ENCODE measurements around the gene KRTAP3-3. TPM values are rescaled to one million over a fixed set of nuclear protein-coding genes. Genes with fewer than 3 reads are reported as not detected.
"Not testable (repeated sequence)": the region's sequence is repeated elsewhere in the genome, so short reads cannot be mapped to it uniquely, and the experiment has no call there.

The KRTAP3-3 gene
- total RNA-seq, 2 experiments from 2014 or later: not detected

DNA sequence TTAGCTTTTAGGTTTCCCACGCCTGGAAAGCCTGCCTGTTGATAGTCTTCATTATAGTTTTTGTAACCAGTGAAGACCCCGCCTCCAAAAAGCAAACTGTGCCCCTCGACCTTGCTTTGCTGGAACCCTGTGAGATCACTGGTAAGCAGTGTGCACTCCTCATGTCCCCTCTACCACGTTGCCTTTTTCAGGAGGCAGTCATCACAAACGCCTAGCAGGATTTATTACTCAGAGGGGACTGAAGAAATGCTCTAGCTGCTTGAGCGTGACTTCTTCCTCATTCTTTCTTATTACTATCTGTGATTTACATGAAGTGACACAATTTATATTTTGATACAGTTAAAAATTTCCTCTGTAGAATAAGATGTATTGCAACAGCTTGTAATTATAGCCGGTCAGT is 21.5 kb upstream of the KRTAP3-3 start:
- H3K27me3 Mint-ChIP-seq: peaks cover 10% of the 10 kb centered on the region
- ChIA-PET CTCF (no interaction called here), POLR2A (no interaction called here)
- no peaks in the 10 kb centered on the region for H3K4me1 Mint-ChIP-seq
- no peak overlapping the region for H3K4me3 Mint-ChIP-seq
- no peak overlapping the region for H3K27ac Mint-ChIP-seq
- no peaks in the 10 kb centered on the region for H3K9me3 Mint-ChIP-seq
- no peak for DNase-seq
- H3K36me3 Mint-ChIP-seq (ENCODE audit: low read depth): no peaks in the 10 kb centered on the region

DNA sequence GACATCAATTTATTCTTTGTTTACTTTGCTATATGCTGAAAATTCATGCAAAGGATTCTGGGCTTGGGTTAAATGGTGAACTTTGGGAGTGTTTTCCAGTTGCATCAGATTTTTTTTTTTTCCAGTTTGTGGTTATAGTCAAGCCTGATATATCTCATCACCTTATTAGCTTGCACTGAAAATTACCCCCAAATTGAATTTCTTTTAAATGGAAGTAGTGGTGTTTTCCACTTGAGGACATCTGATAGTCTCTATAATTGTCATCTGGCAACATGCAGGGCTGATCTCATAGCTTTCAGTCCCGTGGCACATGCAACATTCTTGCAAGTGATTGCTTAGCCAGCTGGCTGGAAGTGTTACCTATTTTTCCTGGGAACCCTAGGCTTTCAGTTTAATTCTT is 19.6 kb upstream of the KRTAP3-3 start:
- no peaks in the 10 kb centered on the region for H3K4me1 Mint-ChIP-seq
- ChIA-PET CTCF (interaction anchor here (1.3 kb wide), 1 partner anchor 52 kb away, joined by 3 read pairs; no protein-coding TSS in a partner anchor), POLR2A (no interaction called here)
- H3K36me3 Mint-ChIP-seq (ENCODE audit: low read depth): no peaks in the 10 kb centered on the region
- H3K4me3 Mint-ChIP-seq: no peak overlapping the region
- H3K9me3 Mint-ChIP-seq: no peaks in the 10 kb centered on the region
- H3K27ac Mint-ChIP-seq: no peak overlapping the region
- H3K27me3 Mint-ChIP-seq: peaks cover 10% of the 10 kb centered on the region
- DNase-seq: no peak

DNA sequence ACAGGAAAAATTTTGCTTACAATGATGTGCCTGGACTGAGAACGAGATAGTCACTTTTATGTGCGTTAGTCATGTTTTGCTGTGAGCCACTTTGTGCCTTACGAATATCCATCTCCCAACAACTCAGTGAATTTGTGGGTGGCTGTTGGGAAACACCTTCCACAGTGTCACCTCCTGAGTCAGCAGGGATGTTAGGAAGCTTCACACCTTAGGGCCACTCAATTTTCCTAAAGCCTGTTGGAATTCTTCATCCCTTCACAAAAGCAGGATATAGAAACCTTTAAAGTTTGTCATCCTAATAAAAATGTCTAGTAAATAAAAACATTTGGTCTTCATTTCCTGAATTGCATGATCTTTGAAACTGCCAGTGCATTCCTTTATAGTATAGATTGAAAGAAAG is 19.2 kb upstream of the KRTAP3-3 start:
- ChIA-PET CTCF (interaction anchor here (1.3 kb wide), 1 partner anchor 52 kb away, joined by 3 read pairs; no protein-coding TSS in a partner anchor), POLR2A (no interaction called here)
- H3K36me3 Mint-ChIP-seq (ENCODE audit: low read depth): no peaks in the 10 kb centered on the region
- H3K9me3 Mint-ChIP-seq: no peaks in the 10 kb centered on the region
- H3K27me3 Mint-ChIP-seq: peaks cover 10% of the 10 kb centered on the region
- H3K4me3 Mint-ChIP-seq: no peak overlapping the region
- DNase-seq: no peak
- H3K27ac Mint-ChIP-seq: no peak overlapping the region
- no peaks in the 10 kb centered on the region for H3K4me1 Mint-ChIP-seq

DNA sequence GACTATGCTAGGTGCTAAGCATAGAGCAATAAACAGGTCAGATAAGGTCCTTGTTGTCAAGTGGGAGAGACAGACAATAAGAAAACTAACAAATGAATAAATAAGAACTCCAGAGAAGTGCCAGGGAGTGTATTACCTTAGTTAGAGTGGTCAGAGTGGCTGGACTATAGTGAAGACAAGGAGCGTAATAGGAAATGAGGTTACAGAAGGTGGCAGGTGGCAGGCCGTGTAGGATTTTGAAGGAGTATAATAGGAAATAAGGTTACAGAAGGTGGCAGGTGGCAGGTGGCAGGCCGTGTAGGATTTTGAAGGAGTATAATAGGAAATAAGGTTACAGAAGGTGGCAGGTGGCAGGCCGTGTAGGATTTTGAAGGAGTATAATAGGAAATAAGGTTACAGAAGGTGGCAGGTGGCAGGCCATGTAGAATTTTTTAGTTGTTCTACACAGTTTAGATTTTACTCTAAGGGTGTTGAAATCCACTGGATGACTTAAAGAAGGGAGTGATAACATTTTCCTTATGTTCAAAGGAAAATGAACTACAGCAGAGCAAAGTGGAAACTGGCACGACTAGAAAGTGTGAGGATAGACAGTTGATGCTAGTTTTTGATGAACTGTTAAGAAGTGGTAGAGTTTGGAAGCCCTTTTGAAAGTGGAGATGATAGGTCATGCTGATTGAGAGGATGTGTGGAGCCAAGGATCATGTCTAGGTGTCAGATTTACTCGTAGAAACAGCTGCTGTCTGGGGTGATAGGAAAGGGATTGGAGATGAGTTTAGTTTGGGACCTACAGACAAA is 18.6 kb upstream of the KRTAP3-3 start:
- ChIA-PET CTCF (interaction anchor here (1.3 kb wide), 1 partner anchor 51 kb away, joined by 3 read pairs; no protein-coding TSS in a partner anchor), POLR2A (no interaction called here)
- Mint-ChIP-seq H3K36me3 (ENCODE audit: low read depth) (no peaks in the 10 kb centered on the region), H3K4me3 (no peak overlapping the region), H3K27ac (no peak overlapping the region), H3K9me3 (no peaks in the 10 kb centered on the region), H3K27me3 (peaks cover 8% of the 10 kb centered on the region), H3K4me1 (no peaks in the 10 kb centered on the region)
- DNase-seq: no peak

- no peak for DNase-seq
- Mint-ChIP-seq H3K9me3 (no peaks in the 10 kb centered on the region), H3K4me1 (no peaks in the 10 kb centered on the region), H3K4me3 (no peak overlapping the region), H3K27ac (no peak overlapping the region), H3K36me3 (ENCODE audit: low read depth) (no peaks in the 10 kb centered on the region), H3K27me3 (peaks cover 7% of the 10 kb centered on the region)
- POLR2A ChIA-PET: no interaction called here
- CTCF ChIA-PET: interaction anchor here (1.4 kb wide), 1 partner anchor 8 kb away, joined by 5 read pairs; no protein-coding TSS in a partner anchor
Observed at GRCh38 chr17:41010441-41010840, 16.5 kb upstream of the KRTAP3-3 start.

GRCh38 chr17:41009936-41010335 is 16.0 kb upstream of the KRTAP3-3 start:
- CTCF ChIA-PET: interaction anchor here (1.4 kb wide), 1 partner anchor 8 kb away, joined by 5 read pairs; no protein-coding TSS in a partner anchor
- Mint-ChIP-seq H3K27ac (no peak overlapping the region), H3K27me3 (peaks cover 5% of the 10 kb centered on the region), H3K9me3 (no peaks in the 10 kb centered on the region), H3K36me3 (ENCODE audit: low read depth) (no peaks in the 10 kb centered on the region), H3K4me1 (no peaks in the 10 kb centered on the region), H3K4me3 (no peak overlapping the region)
- POLR2A ChIA-PET: interaction anchor here (0.7 kb wide), 1 partner anchor 65 kb away, joined by 3 read pairs; no protein-coding TSS in a partner anchor
- no peak for DNase-seq

GRCh38 chr17:41009301-41009760 is 15.4 kb upstream of the KRTAP3-3 start:
- H3K4me3 Mint-ChIP-seq: no peak overlapping the region
- H3K9me3 Mint-ChIP-seq: no peaks in the 10 kb centered on the region
- no peak for DNase-seq
- ChIA-PET CTCF (interaction anchor here (1.4 kb wide), 1 partner anchor 9 kb away, joined by 5 read pairs; no protein-coding TSS in a partner anchor), POLR2A (interaction anchor here (0.7 kb wide), 1 partner anchor 66 kb away, joined by 3 read pairs; no protein-coding TSS in a partner anchor)
- peaks cover 8% of the 10 kb centered on the region for H3K27me3 Mint-ChIP-seq
- no peaks in the 10 kb centered on the region for H3K4me1 Mint-ChIP-seq
- H3K27ac Mint-ChIP-seq: no peak overlapping the region
- H3K36me3 Mint-ChIP-seq (ENCODE audit: low read depth): no peaks in the 10 kb centered on the region

DNA sequence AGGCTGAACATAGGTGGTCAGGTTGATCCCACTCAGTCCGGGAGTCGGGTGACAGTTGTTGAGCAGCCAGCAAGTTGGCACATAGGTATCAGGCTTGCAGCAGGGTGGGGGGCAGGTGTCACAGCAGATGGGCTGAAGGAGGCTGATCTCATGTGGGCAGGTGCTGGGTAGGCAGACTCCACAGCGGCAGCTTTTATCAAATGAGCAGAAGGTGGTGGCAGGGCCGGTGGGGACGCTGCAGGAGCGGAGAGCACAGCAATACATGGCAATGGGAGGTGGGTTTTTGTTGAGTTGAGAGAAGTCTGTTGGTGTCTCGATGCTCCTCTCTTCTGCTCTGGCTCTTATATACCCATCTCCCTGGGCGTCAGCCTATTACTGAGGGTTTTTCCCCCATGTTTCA is 14.8 kb upstream of the KRTAP3-3 start, which contains the start of gene KRTAP3-1:
KRTAP3-1 (minus strand) TSS at position 318 of the 400 bp plus-strand sequence; CDS start at position 264, 54 bp downstream.
- Mint-ChIP-seq H3K4me1 (no peaks in the 10 kb centered on the region), H3K27ac (no peak within 1 kb of the TSS)
- POLR2A ChIA-PET: no interaction called here

DNA sequence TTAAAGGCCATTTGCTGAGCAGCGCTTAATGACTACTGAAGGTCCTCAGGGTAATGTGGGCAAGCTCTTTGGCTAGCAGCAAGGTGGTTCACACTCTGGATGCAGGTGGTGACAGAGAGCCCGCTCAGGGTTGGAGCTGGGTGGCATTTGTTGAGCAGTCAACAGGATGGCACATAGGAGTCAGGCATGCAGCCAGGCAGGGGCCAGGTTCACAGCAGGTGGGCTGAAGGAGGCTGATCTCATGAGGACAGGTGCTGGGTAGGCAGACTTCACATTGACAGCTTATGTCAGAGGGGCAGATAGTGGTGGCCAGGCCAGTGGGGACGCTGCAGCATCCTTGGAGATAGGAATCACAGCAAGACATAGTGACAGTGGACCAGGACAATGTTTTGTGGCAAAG is 10.4 kb upstream of the KRTAP3-3 start:
- H3K36me3 Mint-ChIP-seq (ENCODE audit: low read depth): no peaks in the 10 kb centered on the region
- no peak overlapping the region for H3K27ac Mint-ChIP-seq
- H3K4me3 Mint-ChIP-seq: no peak overlapping the region
- CTCF ChIA-PET: no interaction called here
- POLR2A ChIA-PET: no interaction called here
- no peaks in the 10 kb centered on the region for H3K9me3 Mint-ChIP-seq
- DNase-seq: no peak
- peaks cover 12% of the 10 kb centered on the region for H3K27me3 Mint-ChIP-seq
- H3K4me1 Mint-ChIP-seq: no peaks in the 10 kb centered on the region

More for the DNA sequence above, 14.8 kb upstream of the KRTAP3-3 start, which contains the start of gene KRTAP3-1:
- CTCF ChIA-PET: no interaction called here
- H3K4me3 Mint-ChIP-seq: no peak within 1 kb of the TSS
- DNase-seq: no peak
- H3K27me3 Mint-ChIP-seq: peaks cover 8% of the 10 kb centered on the region
- H3K9me3 Mint-ChIP-seq: no peaks in the 10 kb centered on the region
- no peaks in the 10 kb centered on the region for H3K36me3 Mint-ChIP-seq (ENCODE audit: low read depth)

DNA sequence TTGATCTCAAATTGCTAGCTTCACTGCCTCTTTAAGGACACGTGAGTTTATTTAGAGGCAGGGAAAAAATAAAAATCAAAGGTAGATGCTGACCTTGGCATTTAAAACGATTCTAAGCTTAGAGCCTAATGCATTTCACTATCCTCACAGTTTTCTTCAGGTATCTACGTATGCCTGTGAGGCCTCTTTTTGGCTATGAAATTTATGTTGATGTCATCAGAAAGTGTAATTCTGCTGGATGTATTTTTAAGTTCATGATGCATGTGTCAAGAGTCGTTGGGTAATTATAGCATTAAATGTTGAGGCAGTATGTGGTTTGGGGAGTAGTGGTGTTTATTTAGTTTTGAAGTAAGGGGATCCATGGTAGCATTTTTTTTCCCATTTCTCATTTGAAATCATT is 10.0 kb upstream of the KRTAP3-3 start:
- Mint-ChIP-seq H3K27ac (no peak overlapping the region), H3K27me3 (peaks cover 17% of the 10 kb centered on the region), H3K4me1 (no peaks in the 10 kb centered on the region), H3K36me3 (ENCODE audit: low read depth) (no peaks in the 10 kb centered on the region), H3K4me3 (no peak overlapping the region), H3K9me3 (no peaks in the 10 kb centered on the region)
- CTCF ChIA-PET: no interaction called here
- no peak for DNase-seq
- POLR2A ChIA-PET: no interaction called here

DNA sequence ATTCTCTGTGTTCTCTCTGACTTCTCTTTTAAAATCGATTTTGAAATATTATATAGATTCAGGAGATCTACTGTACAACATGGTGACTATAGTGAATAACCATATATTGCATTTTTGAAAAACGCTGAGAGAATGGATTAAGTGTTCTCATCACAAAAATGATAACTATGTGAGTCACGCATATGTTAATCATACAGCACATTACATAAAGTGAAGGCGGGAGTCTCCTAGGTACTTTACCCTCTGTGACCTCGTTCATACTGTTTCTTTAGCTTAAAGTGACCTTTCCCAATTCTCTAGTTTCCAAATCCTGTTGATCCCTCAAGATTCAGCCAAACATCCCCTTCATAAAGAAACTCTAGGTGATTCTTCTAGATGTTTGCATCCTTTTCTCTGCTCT is 8.8 kb upstream of the KRTAP3-3 start:
- no peaks in the 10 kb centered on the region for H3K36me3 Mint-ChIP-seq (ENCODE audit: low read depth)
- ChIA-PET POLR2A (no interaction called here), CTCF (no interaction called here)
- no peaks in the 10 kb centered on the region for H3K4me1 Mint-ChIP-seq
- H3K9me3 Mint-ChIP-seq: no peaks in the 10 kb centered on the region
- no peak overlapping the region for H3K27ac Mint-ChIP-seq
- H3K4me3 Mint-ChIP-seq: no peak overlapping the region
- H3K27me3 Mint-ChIP-seq: peaks cover 23% of the 10 kb centered on the region
- no peak for DNase-seq

DNA sequence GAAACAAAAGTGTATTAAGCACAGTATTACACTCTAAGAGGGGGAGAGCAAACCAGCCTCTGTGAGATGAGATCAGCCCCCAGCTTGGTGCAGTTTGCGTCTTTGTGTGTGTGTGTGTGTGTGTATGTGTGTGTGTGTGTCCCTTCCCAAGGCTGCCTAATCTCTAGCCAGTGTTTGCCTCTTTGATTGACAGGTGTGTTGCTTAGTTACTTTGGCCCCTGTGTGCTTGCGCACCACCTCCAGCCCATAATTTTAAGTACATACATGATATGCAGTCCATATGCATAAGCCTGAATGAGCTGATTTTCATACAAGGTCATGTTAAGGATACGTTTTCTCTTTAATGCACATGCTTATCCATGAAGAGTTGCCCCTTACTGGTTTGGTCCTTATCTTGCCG is 7.8 kb upstream of the KRTAP3-3 start:
- CTCF ChIA-PET: interaction anchor here (0.6 kb wide), 1 partner anchor 194 kb away, joined by 4 read pairs; no protein-coding TSS in a partner anchor
- H3K27me3 Mint-ChIP-seq: peaks cover 33% of the 10 kb centered on the region
- POLR2A ChIA-PET: no interaction called here

GRCh38 chr17:40999563-40999962 is 5.6 kb upstream of the KRTAP3-3 start, which contains the start of gene KRTAP3-2:
Gene KRTAP3-2 (minus strand): TSS chr17:40999906. CDS start chr17:40999853, 53 bp downstream.
- H3K36me3 Mint-ChIP-seq (ENCODE audit: low read depth); H3K27ac Mint-ChIP-seq; DNase-seq; CTCF ChIA-PET; H3K9me3 Mint-ChIP-seq; H3K4me1 Mint-ChIP-seq; POLR2A ChIA-PET; H3K4me3 Mint-ChIP-seq: not testable (repeated sequence)
- H3K27me3 Mint-ChIP-seq: peaks cover 37% of the 10 kb centered on the region

More for the DNA sequence above, 7.8 kb upstream of the KRTAP3-3 start:
- H3K9me3 Mint-ChIP-seq: no peaks in the 10 kb centered on the region
- H3K4me1 Mint-ChIP-seq: no peaks in the 10 kb centered on the region
- no peak for DNase-seq
- no peak overlapping the region for H3K27ac Mint-ChIP-seq
- no peak overlapping the region for H3K4me3 Mint-ChIP-seq
- H3K36me3 Mint-ChIP-seq (ENCODE audit: low read depth): no peaks in the 10 kb centered on the region

Data from activated CD4-positive, alpha-beta T cell treated with anti-CD3 and anti-CD28 coated beads, Interleukin-2, amount 10 ng/mL, durations not matched to agents 7 days and 5 days (primary cell).